Stimulated activated CD4-positive, alpha-beta T cell treated with anti-CD3 and anti-CD28 coated beads, TNF-alpha, amount 100 ng/mL, for 4 hours (primary cell): Measurements from ENCODE around the gene CALCR.
"Not testable (repeated sequence)": the region's sequence is repeated elsewhere in the genome, so short reads cannot be mapped to it uniquely, and the experiment has no call there.

Experiments
- DNase-seq, 3 experiments: peaks; one replicate each; pipeline ENCODE4 v3.0.0-alpha.2; 2020; ENCODE audit warnings: low read depth in 3 of 3

Gene CALCR

GRCh38 chr7:93562106-93562505 is 12.4 kb downstream of the CALCR start:
- DNase-seq = no peak

GRCh38 chr7:93559639-93560491 is 14.7 kb downstream of the CALCR start:
- DNase-seq = no peak

DNA sequence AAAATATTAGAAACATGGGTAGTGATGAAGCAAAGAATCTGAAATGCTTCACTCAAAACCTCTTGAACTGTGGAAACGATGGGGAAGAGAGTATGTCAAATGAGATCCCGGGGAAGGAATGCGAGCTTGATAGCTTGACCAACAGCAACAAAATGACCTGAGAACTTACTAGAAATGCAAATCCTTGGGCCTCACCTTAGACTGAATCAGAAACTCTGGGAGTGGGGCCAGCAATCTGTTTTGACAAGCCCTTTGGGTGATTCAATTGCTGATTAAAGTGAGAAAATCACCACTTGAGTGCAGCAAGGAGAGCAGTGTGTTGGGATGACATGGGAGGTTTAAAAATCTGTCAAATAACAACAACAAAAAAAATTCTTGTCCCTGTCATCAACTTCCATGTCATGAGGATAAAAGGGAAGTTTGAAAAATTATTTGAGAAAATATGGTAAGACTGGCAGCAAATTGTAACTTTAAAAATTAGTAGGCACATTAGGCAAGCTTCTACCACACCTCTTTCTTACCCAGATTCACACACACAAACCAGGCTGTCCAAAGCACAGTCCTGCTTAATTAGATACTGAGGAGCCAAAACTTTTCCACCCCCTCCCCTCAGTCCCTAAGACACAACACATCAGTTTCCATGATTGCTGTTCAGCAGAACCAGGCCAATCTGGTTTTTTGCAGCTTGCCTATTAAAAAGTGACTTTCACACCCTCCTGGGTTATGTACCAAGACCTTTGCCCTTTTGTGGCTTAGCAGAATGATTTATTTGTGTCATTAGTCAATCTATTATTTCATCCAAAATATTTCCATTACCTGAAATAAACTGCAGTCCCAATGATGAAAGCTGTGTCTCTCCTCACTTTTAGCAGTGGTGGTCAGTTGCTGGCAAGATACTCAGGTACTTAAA is 15.6 kb downstream of the CALCR start:
- DNase-seq = no peak

DNA sequence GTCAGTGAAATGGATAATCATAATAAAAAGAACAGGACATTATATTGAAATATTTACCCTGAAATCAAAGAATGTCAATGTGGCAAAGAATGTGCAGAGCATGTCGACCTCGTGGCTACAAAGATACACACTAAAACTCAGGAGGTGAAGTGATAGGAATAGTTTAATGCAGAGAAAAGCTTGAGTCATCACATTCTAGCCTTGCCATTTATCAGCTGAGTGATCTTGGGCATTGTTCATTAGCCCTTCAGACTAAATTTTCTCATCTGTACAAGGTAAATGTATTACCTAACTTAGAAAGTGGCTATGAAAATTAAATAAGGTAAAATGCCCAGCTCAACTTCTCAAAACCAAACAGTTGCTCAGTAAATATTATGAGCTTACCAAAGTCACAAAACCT is 22.6 kb downstream of the CALCR start:
- no peak for DNase-seq

GRCh38 chr7:93551063-93551895 is 23.2 kb downstream of the CALCR start:
- no peak for DNase-seq

- no peak for DNase-seq
Measured at GRCh38 chr7:93547716-93548115, 26.8 kb downstream of the CALCR start.

- no peak for DNase-seq
Measured at GRCh38 chr7:93544691-93545090, 29.8 kb downstream of the CALCR start.

DNA sequence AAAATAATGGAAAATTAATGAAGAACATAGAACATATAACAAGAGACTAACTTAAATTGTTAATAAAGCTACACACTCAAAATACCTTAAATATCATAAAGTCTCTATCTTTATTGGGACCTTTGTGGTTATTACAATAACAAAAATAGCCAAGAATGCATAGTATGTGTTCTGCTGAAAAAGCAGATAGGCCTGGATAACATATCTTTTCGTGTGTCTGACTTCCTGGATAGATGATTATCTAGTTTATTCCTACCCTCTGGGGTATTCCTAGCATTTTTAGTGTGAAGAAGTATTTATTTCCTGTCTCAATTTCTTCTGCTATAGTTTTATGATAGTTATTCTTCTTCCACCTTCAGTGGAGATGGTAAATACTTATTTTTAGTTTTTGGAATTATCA is 36.5 kb downstream of the CALCR start:
- DNase-seq = no peak

DNA sequence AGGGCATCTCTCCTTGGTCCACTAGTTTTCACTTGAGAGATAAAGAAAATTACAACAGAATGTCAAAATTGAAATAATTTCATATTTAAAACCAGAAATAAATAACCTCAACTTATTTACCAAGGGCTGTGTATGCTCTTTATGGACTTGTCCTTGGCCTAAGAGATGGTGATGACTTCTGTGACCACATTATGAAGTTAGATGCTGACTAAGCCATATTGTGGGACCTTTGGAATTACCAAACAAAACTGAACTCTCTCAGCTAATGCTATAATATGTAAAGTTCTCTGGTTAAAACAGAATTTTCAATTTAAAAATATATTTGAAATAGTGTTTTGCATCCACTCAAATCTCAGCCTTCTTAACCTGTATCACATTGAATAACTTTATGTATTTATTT is 38.9 kb downstream of the CALCR start:
- no peak for DNase-seq

GRCh38 chr7:93530701-93531100 is 43.8 kb downstream of the CALCR start:
- no peak for DNase-seq

DNA sequence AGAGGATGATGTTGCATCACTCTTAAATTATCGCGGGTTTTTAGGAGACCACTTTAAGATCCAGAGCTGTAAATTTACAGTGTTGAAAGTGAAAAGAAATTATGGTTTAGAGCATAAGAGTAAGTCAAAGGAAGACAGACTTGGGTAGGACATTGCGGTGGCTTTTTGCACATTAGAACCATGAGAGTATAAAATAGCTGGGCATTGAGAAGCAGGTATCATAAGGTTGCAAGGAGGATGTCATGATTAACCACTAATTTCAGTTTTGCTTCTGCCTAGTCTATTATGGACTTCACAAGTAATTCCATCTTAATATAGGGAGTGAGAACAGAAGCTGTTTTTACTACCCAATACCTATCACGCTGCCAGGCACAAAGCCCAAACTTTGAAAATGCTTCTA is 57.7 kb downstream of the CALCR start:
- DNase-seq = no peak

DNA sequence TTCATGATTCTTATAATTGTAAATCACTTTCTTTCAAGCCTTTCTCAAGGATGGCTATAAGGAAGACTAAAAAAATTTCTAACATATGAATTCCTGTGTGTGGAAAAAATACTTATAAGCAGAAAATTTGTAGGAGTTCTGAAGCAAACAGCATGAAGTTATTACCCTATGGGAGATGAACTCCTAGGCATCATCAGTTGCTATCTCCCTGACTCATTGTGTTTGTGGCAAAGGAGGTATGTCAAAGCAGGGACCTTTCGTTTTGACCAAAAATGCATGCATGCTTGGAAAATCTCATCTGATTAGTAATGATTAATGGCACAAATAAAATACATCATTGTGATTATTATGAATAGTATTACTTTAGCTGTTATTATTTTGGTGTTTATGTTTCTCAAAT is 59.4 kb downstream of the CALCR start:
- no peak for DNase-seq

DNA sequence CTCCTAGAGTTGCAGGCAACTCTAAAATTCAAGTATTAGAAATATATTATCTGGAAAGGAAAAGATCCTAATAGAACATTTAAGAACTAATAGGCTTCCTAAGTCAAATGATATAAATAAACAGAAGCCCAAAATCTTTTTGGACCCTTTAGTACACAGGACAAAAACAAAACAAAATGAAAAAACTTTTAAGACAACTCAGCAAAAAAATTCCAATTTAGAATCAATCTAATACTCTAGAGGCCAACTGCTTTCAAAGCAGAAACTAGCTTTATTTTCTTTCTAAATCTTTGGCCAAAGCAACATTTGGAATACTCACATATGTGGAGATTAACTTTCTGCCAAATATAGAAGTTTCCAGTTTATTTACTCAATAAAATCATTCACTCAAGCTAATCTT is 65.2 kb downstream of the CALCR start:
- DNase-seq = no peak

DNA sequence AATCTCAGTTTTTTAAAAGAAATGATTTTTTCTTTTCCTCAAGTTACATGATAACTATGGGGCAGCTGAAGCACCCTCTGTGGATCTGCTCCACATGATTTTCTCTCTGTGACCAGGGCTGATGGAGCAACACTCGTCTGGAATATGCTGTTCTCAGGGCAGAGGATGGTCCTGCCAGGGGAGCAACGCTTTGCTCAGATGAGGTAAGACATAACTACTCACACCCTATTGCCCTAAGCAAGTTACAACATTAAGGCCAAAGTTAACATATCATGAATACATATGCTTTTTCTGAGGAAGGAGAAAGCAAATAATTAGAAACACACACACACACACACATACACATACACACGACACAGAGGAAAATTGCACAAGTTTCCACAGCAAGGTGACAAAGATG is 71.4 kb downstream of the CALCR start:
- no peak for DNase-seq

GRCh38 chr7:93491860-93492259 is 82.7 kb downstream of the CALCR start:
- not testable (repeated sequence) for DNase-seq

DNA sequence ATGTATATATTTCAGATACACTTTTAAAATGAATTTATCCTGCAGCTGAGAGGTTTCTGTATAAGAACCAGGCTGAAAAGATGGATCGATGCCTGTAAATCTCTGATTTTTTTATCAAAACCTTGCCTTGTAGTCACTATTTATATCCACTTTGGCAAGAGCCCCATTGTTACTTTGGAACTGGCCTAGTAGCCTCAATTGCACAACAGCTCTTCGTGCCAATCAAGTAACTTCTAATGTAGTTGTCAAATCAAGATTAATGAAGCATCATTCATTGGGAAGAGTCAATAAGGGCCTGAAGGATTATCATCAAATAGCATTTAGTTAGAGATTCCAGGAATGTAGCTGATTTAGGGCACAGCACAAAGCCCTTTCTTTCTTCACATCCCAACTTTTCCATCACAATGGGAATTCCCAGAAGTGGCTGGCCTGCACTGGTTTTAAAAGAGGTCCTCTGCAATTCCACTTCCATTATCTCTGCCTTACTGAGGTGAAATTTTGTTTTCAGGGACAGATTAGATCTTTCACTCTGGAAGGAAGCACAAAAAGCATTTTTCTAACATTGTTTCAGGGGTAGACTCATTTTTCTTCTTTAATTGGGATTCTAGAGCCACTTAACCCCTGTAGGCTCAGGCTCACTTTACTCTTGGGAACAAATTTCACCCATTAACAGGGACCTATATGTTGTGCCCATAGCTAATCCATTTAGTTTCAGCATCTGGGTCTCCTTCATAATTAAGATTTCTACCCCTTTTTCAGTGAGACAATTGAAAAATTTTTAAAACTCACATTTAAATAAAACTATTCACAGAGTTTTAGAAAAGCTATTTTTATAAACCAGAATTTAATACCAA is 97.8 kb downstream of the CALCR start:
- DNase-seq = no peak

GRCh38 chr7:93475811-93476210 is 98.7 kb downstream of the CALCR start:
- no peak for DNase-seq

DNA sequence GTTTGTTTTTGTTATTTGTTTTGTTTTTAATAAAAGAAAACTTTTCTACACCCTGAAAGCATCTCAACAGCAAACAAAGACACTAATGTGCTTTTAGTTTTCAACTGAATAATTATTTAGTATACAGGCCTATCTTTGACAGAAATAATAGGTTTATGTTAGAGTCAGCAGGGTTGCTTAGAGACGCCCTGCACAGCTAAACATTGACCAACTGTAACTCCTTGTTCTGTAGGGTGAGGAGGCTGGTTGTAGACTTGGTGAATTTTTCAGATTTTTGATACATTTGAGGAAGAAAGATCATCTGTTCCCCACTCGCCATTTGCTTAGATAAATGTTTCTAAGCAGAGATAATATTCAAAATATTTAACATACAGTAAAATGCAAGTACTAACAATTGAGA is 103.1 kb downstream of the CALCR start:
- no peak for DNase-seq

DNA sequence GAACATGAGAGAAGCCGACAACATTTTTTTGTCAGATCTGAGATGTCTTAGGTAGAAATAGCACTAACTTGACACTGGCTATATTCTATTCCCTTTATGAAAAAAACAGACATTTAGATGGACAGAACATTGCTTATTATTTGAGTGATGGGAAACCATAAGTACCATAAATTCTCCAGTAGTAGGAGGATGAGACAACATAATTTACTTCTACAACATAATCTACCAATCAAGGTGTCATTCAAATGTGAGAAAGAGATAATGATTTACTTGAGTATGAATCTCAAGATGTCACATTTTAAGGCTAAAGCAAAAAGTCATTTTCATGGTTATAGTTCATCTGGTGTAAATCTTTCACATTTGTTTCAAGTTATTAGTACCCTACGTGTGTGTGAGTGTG is 110.8 kb downstream of the CALCR start:
- no peak for DNase-seq

- DNase-seq = no peak
Measured at GRCh38 chr7:93461350-93461749, 113.2 kb downstream of the CALCR start.

- DNase-seq = no peak
Measured at GRCh38 chr7:93453262-93453661, 121.3 kb downstream of the CALCR start.
